ENCODE results near the gene CHIT1.

- TF ChIP-seq POLR2A (IDR thresholded peaks at IDR 0.05; ENCODE audit: low read length) (no peak), GATA1 (IDR thresholded peaks at IDR 0.05; ENCODE audit: low read depth, low read length) (no peak)
Observed at GRCh38 chr1:203215573-203215972, 13.9 kb downstream of the CHIT1 start.
